NK-92 treated with Interleukin-12 subunit alpha and Interleukin-12 subunit beta, amount 100 ng/mL, for 24 hours (cell line): ENCODE data around the gene C19orf73.

Experiments
- DNase-seq: peaks from one replicate; lab custom pipeline; 2025; lab: John Stamatoyannopoulos, UW

C19orf73 gene, protein sequence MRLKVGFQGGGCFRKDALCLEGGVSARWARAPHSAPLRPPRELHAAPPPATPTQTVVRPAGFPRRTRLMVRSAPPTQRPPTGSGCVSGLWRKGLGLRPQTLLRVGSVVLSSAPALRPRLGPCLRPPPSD

DNA sequence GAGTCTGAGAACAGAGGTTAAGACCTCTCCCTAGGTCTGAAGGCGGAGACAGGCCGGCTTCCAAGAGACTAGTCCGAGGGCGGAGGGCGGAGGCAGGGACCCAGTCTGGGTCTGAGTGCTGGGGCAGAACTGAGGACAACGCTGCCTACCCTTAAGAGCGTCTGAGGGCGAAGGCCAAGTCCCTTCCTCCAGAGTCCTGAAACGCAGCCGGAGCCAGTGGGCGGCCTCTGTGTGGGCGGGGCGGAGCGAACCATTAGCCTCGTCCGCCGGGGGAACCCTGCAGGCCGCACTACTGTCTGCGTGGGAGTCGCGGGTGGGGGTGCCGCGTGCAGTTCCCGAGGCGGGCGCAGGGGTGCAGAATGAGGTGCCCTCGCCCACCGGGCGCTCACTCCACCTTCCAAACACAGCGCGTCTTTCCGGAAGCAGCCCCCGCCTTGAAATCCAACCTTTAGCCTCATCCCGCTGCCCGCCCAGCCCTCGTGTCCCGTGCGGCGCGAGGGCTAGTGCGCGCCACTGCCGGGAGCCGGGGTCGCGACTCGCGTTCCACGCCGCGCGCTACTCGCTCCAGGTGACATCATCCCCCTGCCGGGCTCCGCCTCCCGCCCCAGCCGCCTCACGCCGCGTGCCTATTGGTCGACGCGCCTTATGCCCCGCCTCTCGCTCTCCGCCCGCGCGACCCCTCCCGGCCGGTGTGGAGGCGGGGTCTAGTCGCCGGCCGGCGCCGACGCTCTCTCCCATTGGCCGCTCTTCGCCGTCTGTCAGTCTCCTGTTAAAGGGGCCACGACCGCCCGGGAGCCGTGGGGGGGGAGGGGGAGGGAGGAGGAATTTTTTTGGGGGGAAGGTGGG is at the start of gene C19orf73:
Gene C19orf73, minus strand, starts transcription at position 579 of the 846 bp plus-strand sequence. Its CDS starts 121 bp downstream, at position 458.
- DNase-seq, result peak; percentile 93

DNA sequence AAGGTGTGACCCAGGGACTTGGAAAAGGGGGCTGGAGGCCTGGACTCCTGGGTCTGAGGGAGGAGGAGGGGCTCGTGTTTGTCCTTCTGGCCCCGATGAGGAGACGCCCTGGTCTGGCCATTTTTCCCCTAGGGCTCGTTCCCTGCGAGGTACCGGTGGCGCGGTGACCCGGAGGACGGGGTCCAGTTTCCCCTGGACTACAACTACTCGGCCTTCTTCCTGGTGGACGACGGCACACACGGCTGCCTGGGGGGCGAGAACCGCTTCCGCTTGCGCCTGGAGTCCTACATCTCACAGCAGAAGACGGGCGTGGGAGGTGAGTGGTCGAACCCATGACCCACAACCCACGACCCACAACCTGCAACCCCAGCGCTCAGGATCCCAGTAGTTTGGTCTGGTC is 49.5 kb upstream of the C19orf73 start:
- DNase-seq, result no peak

DNA sequence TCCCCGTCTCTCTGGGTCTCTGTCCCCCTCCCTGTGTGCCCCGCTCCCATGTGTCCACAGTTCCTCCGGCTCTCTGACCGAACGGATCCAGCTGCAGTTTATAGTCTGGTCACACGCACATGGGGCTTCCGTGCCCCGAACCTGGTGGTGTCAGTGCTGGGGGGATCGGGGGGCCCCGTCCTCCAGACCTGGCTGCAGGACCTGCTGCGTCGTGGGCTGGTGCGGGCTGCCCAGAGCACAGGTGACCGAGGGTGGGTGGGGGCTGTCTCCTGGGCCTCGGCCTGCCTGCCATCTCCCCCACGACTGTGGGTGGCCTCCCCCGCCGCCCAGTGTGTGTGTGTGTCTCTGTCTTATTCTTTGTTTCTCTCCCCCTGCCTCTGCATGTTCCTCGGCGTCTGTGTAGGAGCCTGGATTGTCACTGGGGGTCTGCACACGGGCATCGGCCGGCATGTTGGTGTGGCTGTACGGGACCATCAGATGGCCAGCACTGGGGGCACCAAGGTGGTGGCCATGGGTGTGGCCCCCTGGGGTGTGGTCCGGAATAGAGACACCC is 49.0 kb upstream of the C19orf73 start:
- no peak for DNase-seq

DNA sequence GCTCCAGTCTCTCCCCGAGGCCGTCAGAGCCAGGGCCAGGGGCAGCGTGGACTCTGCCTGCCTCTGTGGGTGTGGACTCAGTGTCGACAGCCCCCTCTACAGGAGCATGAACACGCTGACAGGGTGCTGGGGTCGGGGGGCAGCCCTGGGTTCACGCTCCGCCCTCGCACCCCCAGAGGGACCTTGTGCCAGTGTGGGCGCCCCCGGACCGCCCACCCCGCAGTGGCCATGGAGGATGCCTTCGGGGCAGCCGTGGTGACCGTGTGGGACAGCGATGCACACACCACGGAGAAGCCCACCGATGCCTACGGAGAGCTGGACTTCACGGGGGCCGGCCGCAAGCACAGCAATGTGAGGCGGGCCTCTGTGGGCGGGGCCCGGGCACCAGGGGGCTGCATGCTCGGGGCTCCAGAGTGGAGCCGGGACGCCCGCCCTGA is 46.9 kb upstream of the C19orf73 start:
- no peak for DNase-seq

DNA sequence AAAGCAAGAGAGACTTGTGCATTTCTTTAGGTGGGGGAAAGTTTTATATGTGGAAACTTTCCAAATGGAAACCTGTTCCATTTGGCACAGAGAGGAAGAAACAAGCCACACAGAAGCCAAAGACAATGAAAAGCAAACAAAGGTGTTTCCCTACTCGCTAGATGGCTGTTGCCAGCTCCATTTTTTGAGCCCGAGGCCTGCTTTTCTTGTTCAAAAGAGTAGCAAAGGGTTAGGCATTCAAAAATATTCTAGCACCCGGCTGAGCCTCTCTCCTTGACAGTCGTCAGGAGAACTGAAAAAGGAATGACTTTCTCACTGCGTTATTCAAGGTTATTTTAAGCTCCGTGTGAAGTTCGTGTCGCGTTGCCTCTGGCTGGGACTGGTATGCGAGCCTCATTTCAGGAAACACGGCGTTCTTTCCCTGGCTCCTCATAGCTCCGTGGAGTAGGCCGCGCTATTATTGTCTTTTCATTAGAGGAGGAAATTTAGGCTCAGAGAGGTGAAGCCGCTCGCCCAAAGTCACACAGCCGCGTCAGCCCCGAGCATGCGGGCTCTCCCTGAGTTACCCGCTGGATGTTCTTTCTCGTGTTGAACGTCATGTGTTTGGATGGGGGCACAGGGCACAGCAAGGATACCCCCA is 46.3 kb upstream of the C19orf73 start:
- no peak for DNase-seq

DNA sequence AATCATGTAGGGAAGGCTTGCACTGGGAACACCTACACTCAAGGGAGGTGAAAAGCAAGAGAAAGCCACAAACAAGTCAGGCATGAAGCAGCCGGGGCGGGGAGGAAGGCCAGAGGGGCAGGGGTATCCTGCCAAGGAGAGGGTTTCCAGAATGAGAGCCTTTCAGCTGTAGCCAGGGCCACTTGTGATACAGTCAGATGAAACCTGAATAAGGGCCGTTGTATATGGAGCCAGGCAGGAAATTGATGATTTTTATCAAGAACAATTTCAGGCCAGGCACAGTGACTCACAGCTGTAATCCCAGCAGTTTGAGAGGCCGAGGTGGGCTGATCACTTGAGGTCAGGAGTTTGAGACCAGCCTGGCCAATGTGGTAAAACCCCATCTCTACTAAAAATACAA is 43.0 kb upstream of the C19orf73 start:
- DNase-seq, result no peak

DNA sequence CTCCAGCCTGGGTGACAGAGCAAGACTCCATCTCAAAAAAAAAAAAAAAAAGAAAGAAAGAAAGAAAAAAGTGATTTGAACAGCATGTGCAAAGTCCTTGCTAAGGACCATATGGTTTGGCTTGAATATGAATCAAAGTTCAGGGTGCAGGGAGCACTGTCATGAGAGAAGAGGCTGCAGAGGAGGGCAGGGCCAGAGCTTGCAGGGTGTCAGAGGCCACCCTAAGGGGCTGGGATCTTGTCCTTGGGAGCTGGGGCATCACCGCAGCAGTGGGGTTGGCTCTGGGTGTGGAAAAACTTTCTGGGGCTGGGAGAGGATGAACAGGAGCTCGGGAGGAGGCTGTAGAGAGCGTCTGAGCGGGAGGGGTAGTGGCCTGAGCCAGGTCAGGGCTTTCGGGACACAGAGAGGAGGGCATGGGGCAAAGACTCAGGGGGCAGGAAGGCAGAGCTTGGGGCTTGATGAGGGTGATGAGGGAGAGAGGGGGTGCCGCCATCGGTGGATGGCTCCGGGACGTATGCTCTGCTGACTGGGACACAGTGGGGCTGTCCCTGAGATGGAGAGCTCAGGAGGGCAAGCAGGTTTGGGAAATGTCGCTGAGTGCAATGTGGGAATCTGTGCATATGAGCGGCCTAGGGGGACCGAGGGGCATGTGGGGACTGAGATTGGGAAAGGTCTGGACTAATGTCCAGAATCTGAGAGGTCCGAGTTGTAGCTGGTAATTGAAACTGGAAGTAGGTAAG is 41.7 kb upstream of the C19orf73 start:
- DNase-seq, result no peak

DNA sequence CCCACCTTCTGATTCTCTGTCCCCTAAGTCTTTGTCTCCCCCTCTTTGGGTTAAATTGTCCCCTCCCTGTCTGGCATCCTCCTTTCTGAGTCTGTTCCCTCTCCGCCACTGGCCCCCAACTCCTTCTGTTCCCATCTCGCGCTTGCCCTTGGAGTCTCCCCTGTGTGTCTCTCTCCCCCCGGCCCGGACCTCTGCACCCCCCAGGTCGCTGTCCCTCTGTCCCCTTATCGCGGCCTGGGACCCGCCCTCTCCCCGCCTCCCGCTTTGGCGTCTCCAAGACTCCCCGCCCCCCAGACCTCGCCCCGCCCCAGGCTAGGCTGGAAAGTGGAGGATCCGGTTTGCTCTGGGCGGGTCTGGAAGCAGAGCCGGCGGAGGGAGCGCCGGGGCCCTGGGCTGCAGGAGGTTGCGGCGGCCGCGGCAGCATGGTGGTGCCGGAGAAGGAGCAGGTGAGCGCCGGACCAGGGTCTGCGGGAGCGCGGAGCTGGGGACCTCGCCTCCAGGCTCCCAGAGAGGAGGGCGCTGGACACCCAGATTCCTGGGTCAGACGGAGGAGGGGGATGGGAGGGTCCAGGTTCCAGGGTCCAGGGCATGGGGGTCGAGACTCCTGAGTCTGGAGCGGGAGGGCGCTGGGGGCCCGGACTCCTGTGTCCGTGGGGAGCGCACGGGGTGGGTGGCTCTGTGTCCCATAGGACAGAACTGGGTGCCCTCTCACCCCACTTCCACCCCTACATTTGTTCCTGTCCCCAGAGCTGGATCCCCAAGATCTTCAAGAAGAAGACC is 38.7 kb upstream of the C19orf73 start, which contains the start of gene TRPM4:
Gene TRPM4, plus strand, starts transcription at position 348 of the 780 bp plus-strand sequence. Its CDS starts 75 bp downstream, at position 423.
- no peak for DNase-seq

DNA sequence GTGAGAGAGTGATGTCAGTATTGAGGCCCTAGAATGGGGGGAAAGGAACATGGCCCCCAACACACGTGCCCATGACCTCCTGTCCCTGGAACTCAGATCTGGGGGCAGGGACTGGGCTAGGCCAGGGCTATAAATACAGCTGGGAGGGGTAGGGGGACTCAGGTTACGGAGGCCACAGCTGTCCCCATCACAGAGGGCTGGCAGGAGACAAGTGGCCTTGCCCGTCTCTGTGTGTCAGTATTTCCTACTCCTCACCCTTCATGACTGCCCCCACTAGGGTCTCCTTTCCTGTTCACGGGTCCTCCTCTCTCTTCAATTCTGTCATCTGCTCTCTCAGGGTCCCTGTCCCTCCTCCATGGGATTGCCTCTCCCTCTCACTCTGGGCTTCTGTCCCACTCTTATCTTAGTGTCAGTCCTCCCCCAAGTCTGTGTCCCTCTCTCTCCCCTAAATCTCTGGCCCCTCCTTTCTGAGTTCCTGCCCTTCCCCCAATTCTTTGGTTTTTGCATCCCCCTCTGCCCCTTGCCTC is 36.9 kb upstream of the C19orf73 start:
- no peak for DNase-seq

DNA sequence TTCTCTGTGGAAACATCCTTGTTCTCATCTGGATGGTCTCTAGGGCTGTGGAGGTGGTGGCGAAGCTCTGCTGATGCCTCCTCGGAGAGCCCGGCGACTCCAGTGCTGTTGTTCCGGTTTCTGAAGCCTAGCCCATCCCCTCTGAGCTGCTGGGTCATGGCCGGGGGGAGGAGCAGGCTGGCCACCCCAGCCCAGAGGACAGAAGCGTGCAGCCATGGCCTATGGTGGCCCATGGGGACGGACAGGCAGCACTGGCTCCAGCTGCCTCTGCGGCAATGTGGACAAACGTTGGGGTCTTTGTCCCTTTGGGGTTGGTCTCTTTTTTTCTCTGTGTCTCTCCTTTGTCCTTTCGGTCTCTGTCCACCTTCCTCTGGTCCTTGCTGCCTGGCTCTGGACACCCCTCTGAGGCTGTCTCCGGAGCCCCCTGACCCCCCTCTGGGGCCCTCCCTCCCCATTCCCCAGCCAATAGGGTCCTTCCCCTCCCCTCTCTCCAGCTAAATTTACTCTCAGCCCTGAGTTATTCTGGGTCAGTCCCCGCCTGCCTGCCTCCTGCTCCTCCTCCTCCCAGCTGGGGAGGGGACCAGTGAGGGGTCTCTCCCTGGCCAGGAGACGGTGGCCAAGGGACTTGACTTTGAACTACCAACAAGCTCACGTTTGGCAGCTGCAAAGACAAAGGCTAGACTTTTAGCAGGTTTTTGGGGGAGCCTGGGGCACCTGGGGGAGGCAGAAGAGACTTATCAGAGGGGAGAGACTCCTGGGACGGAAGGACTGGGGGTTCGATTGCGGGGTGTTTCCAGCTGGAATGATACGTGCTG is 36.3 kb upstream of the C19orf73 start, which contains the start of gene HRC:
Gene HRC, minus strand, starts transcription at position 392 of the 815 bp plus-strand sequence. Its CDS starts 159 bp downstream, at position 233.
- DNase-seq, result no peak

DNA sequence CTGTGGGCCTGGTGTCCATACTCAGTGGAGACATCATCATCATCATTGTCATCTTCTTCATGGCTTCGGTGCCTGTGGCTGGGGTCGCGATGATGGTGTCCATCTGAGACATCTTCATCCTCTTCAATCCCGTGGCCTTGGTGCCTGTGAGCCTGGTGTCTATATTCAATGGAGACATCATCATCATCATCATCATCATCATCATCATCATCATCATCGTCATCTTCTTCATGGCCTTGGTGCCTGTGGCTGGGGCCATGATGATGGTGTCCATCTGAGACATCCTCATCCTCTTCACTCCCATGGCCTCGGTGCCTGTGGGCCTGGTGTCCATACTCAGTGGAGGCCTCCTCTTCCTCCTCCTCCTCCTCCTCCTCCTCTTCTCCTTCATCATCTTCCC is 35.3 kb upstream of the C19orf73 start:
- DNase-seq, result no peak

DNA sequence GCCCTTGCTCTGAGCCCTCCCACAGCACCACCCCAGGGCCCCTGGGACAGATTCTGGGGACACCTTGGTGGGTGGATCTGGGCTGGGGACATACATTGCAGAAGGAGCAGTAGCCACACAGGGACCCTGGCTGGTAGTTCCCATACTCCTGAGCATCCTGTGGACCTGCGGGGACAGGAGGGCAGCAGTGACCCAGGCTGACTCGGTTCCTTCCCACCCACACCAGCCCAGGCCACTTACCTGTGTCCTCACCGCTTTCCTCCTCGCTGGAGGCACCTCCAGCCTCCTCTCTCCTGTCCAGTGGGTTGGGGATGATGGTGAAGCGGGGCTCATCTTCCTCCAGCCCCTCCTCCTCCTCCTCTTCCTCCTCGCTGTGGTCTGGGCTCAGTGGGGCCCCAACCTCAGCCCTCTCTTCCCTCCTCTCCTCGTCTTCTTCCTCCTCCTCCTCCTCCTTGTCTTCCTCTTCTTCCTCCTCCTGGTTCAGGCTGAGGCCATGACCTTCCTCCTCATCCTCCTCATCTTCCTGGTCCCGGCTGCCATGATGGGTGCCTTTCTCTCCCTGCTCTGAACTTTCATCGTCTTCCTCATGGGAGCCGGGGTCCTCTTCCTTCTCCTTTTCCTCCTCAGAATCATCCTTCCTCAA is 34.3 kb upstream of the C19orf73 start:
- no peak for DNase-seq

DNA sequence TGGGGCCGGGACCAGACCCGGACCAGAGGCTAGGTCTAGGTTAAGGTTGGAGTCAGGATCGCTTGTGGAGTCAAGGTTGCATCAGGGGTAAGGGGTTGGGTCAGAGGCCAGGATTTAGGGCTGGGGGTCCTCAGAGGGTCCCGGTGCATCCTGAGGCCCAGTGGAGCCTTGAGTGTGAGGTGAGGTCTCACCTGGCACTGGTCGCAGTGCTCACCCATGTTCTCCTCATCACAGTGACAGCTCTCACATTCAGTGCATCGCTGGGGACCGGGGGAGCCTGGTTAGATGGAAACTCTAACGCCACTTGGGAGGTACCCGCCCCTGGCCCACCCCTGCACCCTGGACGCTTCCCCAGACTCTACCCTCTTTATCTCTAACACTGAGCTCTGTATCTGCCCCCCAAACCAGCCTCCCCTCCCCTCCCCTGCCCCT is 33.2 kb upstream of the C19orf73 start:
- DNase-seq, result no peak

DNA sequence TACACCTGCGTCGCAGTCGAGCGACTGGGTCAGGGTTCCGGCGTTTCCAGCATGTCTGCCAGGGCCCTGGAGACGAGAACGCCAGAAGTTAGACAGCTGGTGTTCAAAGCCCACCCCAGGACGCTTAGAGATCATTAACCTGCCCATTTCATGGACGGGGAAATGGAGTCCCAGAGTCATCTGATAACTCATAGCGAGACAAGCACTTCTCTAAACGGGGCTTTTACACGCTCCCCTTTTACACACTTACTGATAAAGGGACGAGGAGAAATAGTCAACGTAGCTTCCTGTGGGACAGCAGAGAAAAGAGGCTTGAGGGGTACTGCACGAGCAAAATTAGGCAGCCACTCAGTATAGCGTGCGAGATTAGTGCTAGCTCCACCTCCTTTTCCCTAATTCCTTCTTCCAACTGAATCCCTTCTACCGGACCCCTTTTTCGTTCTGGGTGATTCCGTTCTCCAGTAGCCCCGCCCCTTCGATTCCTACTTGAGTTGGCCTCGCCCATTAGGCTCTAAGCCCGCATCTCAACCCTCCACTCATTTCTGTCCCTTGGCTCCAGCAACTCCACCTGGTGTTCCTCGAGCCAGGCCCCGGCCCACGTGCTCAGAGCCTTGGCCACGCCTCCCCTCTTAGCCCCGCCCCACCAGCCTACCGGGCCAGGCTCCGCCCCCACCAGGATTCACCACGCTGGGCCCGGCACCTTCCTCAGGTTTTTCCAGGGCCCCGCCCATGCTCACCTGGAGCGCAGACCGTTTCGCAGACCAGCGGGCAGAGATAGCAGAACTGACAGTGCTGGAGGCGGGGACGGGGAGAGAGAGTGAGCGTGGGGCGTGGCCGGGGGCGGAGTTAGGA is 32.5 kb upstream of the C19orf73 start:
- no peak for DNase-seq

DNA sequence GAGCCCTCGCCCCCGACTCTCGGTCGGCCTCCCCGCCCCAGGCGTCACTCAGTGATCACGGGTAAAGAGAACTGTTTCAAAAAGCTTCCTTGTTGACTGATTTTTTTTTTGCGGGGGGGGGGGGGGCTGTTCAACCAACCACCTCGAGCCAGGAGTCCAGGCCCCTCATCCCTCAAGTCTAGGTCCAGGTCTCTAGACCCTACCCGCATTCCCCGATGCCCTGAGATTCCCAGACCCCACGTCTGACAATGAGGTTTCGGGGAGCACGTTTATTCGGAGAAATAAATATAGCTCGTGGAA is 32.0 kb upstream of the C19orf73 start:
- no peak for DNase-seq

DNA sequence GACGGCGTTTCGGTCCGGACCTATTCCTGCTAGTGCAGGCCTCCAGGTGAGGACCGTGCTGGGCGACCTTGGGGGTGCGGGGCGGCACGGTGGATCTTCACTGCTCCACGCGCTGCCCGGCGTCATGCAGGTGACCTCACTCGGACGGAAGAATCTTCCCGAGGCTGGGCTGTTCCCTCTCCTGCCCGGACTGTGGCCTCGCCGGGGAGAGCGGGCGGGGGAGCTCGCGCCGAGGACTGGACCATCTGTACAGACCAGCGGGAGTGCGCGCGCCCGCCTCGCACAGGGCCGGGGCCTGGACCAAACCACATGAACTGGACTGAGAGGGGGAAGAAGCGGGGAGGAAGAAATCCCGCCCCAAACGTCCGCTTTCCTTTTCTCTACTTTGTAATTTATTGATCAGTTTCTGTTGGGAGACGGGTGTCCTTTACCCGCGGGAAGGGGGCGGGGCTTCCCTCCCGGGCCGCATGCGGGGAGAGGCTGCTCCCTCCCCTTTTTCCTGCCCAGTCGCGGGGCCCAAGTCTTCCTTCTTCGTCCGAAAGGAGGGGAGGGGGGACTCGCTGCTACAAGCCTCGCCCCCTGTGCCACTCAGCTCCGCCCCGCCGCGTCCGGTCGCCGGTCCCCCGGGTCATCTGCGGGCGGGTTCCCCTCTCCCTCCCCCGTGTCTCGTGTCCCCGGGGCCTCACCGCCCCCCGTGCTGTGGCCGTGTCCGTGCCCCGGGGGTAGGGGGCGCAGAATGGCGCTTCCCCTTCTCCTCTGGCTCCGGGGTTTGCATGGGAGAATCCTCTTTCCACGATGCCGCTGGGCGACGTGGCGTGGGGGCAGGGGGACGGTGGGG is 31.4 kb upstream of the C19orf73 start:
- DNase-seq, result no peak

DNA sequence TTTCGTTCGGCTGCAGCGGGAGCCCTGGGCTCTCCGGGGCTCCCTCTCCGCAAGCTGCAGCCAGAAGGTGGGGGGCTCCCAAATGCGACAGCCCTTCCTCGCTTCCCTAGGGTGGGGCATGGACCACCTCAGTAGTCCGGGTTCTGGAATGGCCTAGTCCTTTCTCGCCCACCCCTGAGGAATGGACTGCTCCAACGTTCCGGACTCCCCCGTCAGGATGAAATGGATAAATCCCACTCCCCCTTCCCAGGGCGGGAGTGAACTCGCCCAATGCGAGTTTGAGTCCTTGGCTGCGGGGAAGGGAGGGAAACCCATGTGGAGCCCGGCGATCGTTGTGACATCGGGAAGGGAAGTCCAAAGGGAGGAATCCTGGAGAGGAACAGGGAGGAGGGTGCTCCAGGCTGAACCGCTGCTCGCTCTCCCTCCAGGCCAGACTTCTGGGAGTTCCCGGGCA is 30.7 kb upstream of the C19orf73 start:
- DNase-seq, result no peak
